Thyroid gland (tissue), 4 donors: ENCODE results near the gene TRIM37. TPM values are rescaled to one million over a fixed set of nuclear protein-coding genes. Genes with fewer than 3 reads are reported as not detected.

Source experiments
- DNase-seq, 2 donors: peaks; one replicate each; pipeline ENCODE4 v3.0.0-alpha.2; 2019
- H3K27ac ChIP-seq, 3 donors: fragments of 200-600 bp; sonication (generic); 1 replicate in 2 of 3; 2 replicates in 1 of 3; pipeline ENCODE4 v1.5.1; 2016 to 2019; ENCODE audit warnings: mild to moderate bottlenecking in 1 of 3, moderate library complexity in 1 of 3
- H3K27me3 ChIP-seq: fragments of 200-600 bp; sonication (generic); one replicate; pipeline ENCODE4 v1.5.1; 2019
- H3K36me3 ChIP-seq, 2 donors: fragments of 200-600 bp; sonication (generic); one replicate each; pipeline ENCODE4 v1.5.1; 2016 to 2019
- H3K4me1 ChIP-seq, 2 donors: fragments of 200-600 bp; sonication (generic); one replicate each; pipeline ENCODE4 v1.5.1; 2017 to 2019
- H3K4me3 ChIP-seq, 3 donors: fragments of 200-600 bp; sonication (generic); replicated peaks in 1 of 3; 1 replicate in 2 of 3; 2 replicates in 1 of 3; pipeline ENCODE4 v1.5.1; 2016; ENCODE audit warnings: mild to moderate bottlenecking in 1 of 3
- H3K9me3 ChIP-seq: fragments of 200-600 bp; sonication (generic); one replicate; pipeline ENCODE4 v1.5.1; 2017
- CTCF ChIP-seq, 6 experiments: fragments of 200-600 bp in 3 of 6; fragments of 450-650 bp in 3 of 6; sonication (generic) in 3 of 6; IDR thresholded peaks; one replicate each; pipeline ENCODE4 v1.5.1; 2016 to 2019; ENCODE audit warnings: antibody characterized with exemption in 6 of 6, mild to moderate bottlenecking in 2 of 6, inconsistent platforms in 1 of 6, moderate library complexity in 1 of 6
- POLR2A ChIP-seq, 2 donors: fragments of 450-650 bp; IDR thresholded peaks; one replicate each; pipeline ENCODE4 v1.6.1; 2017; ENCODE audit warnings: antibody characterized with exemption in 2 of 2, mild to moderate bottlenecking in 2 of 2, moderate library complexity in 1 of 2
- WGBS, 2 donors: methylation state at CpG; one replicate each; pipeline ENCODE4 v1.1.5; 2017; 5-methylcytosine and 5-hydroxymethylcytosine counted together
- intact Hi-C: fragments of 100-400 bp; cut with DNase I; formaldehyde crosslinking; loops from one replicate; pipeline ENCODE4 v1.15.1; 2023
- total RNA-seq, 4 donors: library from RNA; depleted of rRNA; stranded (reverse); fragments of >200 nt; gene quantifications; one replicate each; pipeline ENCODE4 v1.2.3, GENCODE V29; 2016

TRIM37 gene
- total RNA-seq, 4 donors from 2014 or later = 30.2 to 46.8 (median 34.2) TPM

- no peaks in the 10 kb centered on the region for H3K9me3 ChIP-seq
- no peaks in the 10 kb centered on the region for H3K27me3 ChIP-seq
- no peak overlapping the region for H3K4me3 ChIP-seq
- no peaks in the 10 kb centered on the region for H3K36me3 ChIP-seq
- H3K27ac ChIP-seq = no peak overlapping the region
- TF ChIP-seq POLR2A (IDR thresholded peaks at IDR 0.05) = no peak
- TF ChIP-seq CTCF (IDR thresholded peaks at IDR 0.05) = no peak
- intact Hi-C loops = no loop called here
- WGBS, 2 donors = 95 to 96% methylated on average over 4 of the region's 4 CpGs
- DNase-seq = no peak
- peaks cover 3 to 7% of the 10 kb centered on the region in 2 donors for H3K4me1 ChIP-seq
These were observed 107.8 kb downstream of the TRIM37 start for GRCh38 chr17:58998871-58999270.

GRCh38 chr17:58997756-58998553 lies 108.7 kb downstream of the TRIM37 start:
- intact Hi-C loops = no loop called here
- H3K4me1 ChIP-seq = peaks cover 3 to 7% of the 10 kb centered on the region in 2 donors
- H3K36me3 ChIP-seq = no peaks in the 10 kb centered on the region
- H3K27ac ChIP-seq = no peak overlapping the region
- TF ChIP-seq POLR2A (IDR thresholded peaks at IDR 0.05) (no peak), CTCF (IDR thresholded peaks at IDR 0.05) (no peak)
- H3K27me3 ChIP-seq = no peaks in the 10 kb centered on the region
- no peaks in the 10 kb centered on the region for H3K9me3 ChIP-seq
- DNase-seq = no peak
- 87 to 92% methylated on average over 7 of the region's 7 CpGs for WGBS, 2 donors
- no peak overlapping the region for H3K4me3 ChIP-seq

- H3K27me3 ChIP-seq = no peaks in the 10 kb centered on the region
- TF ChIP-seq POLR2A (IDR thresholded peaks at IDR 0.05) = no peak
- TF ChIP-seq CTCF (IDR thresholded peaks at IDR 0.05) = no peak
- H3K4me1 ChIP-seq = peaks cover 0 to under 1% of the 10 kb centered on the region in 2 donors
- no peaks in the 10 kb centered on the region for H3K36me3 ChIP-seq
- DNase-seq = no peak
- WGBS, 2 donors = 88 to 92% methylated on average over 4 of the region's 4 CpGs
- no peak overlapping the region for H3K27ac ChIP-seq
- no peak overlapping the region for H3K4me3 ChIP-seq
- intact Hi-C loops = no loop called here
- no peaks in the 10 kb centered on the region for H3K9me3 ChIP-seq
These were observed 109.7 kb downstream of the TRIM37 start for GRCh38 chr17:58996968-58997367.

- no peak for DNase-seq
- Histone ChIP-seq H3K9me3 (no peaks in the 10 kb centered on the region), H3K27me3 (no peaks in the 10 kb centered on the region), H3K4me3 (no peak overlapping the region), H3K27ac (no peak overlapping the region), H3K36me3 (no peaks in the 10 kb centered on the region), H3K4me1 (no peaks in the 10 kb centered on the region)
- TF ChIP-seq CTCF (IDR thresholded peaks at IDR 0.05) (no peak), POLR2A (IDR thresholded peaks at IDR 0.05) (no peak)
- 95 to 96% methylated on average over 7 of the region's 7 CpGs for WGBS, 2 donors
- intact Hi-C loops = no loop called here
These were observed 111.3 kb downstream of the TRIM37 start for GRCh38 chr17:58995247-58995940.

GRCh38 chr17:58993311-58993710 lies 113.4 kb downstream of the TRIM37 start:
- Histone ChIP-seq H3K9me3 (no peaks in the 10 kb centered on the region), H3K4me1 (no peaks in the 10 kb centered on the region), H3K36me3 (no peaks in the 10 kb centered on the region), H3K4me3 (no peak overlapping the region), H3K27ac (no peak overlapping the region), H3K27me3 (no peaks in the 10 kb centered on the region)
- intact Hi-C loops = no loop called here
- 86 to 93% methylated on average over 5 of the region's 5 CpGs for WGBS, 2 donors
- DNase-seq = no peak
- TF ChIP-seq POLR2A (IDR thresholded peaks at IDR 0.05) (no peak), CTCF (IDR thresholded peaks at IDR 0.05) (no peak)
